HepG2 (cell line): ENCODE measurements around the gene CFAP70. TPM values are rescaled to one million over a fixed set of nuclear protein-coding genes. Genes with fewer than 3 reads are reported as not detected.

ENCODE experiments used
- ATAC-seq: fragments of 200-7000 bp; cut with Tn5 transposase; 3 replicates; pipeline ENCODE4 v1.9.1; 2020; ENCODE audit warnings: mild to moderate bottlenecking, moderate library complexity
- BruUV-seq: library from RNA; stranded (reverse); fragments of 400-500 nt; replicated peaks from 2 replicates; lab custom pipeline; 2021; lab: Mats Ljungman, UMichigan
- CTCF ChIA-PET: fragments of 300-600 bp; formaldehyde crosslinking; extraction: SDS; loops from one replicate; lab custom pipeline; 2021; ENCODE audit warnings: low total read pairs, inconsistent platforms, low intra/inter-chr PET ratio; lab: Yijun Ruan, JAX
- POLR2A ChIA-PET: fragments of 350-600 bp; sonication (Branson Sonifier 250); formaldehyde crosslinking; loops from one replicate; lab custom pipeline; 2020; ENCODE audit warnings: antibody characterized with exemption, inconsistent platforms; lab: Yijun Ruan, JAX
- DNase-seq: peaks from one replicate; pipeline ENCODE4 v3.0.0-alpha.2; 2015; ENCODE audit warnings: low spot score
- FAIRE-seq: peaks from 3 replicates; lab custom pipeline; 2011; peaks lifted over from hg19 to GRCh38; lab: Jason Lieb, UNC
- H2AFZ ChIP-seq: one replicate; pipeline ENCODE4 v1.6.1; 2011; ENCODE audit warnings: low read length, inconsistent platforms
- H3K27ac ChIP-seq: fragments of 300-600 bp; 3 replicates; pipeline ENCODE4 v1.8.0; 2011; ENCODE audit warnings: mixed run types, mild to moderate bottlenecking, mixed read lengths, low read length, inconsistent platforms; ENCODE audit not compliant: insufficient read depth; ENCODE audit errors: extremely low read length
- H3K27me3 ChIP-seq, 2 experiments: fragments of 200-600 bp in 1 of 2; 2 replicates in 1 of 2; 3 replicates in 1 of 2; pipeline versions ENCODE4 v1.6.0 to v1.8.0; 2011; ENCODE audit warnings: low read length in 2 of 2, mild to moderate bottlenecking in 2 of 2, moderate library complexity in 2 of 2, inconsistent platforms in 1 of 2; ENCODE audit not compliant: insufficient read depth in 2 of 2, control insufficient read depth in 1 of 2
- H3K36me3 ChIP-seq, 2 experiments: fragments of 200-600 bp in 1 of 2; replicated peaks in 1 of 2; 2 replicates in 1 of 2; 3 replicates in 1 of 2; pipeline versions ENCODE4 v1.5.1 to v1.8.0; 2011; ENCODE audit warnings: low read length in 2 of 2, inconsistent platforms in 1 of 2; ENCODE audit not compliant: insufficient read depth in 2 of 2, control insufficient read depth in 1 of 2
- H3K4me1 ChIP-seq: 2 replicates; pipeline ENCODE4 v1.5.1; 2012; ENCODE audit warnings: low read length, inconsistent platforms; ENCODE audit not compliant: insufficient read depth
- H3K4me2 ChIP-seq: 2 replicates; pipeline ENCODE4 v1.6.0; 2011; ENCODE audit warnings: low read depth, low read length, inconsistent platforms
- H3K4me3 ChIP-seq, 3 experiments: fragments of 200-600 bp in 1 of 3; sonication (generic), shearing (Covaris generic) in 1 of 3; replicated peaks in 1 of 3; 2 replicates each; pipeline ENCODE4 v1.5.1; 2011 to 2016; ENCODE audit warnings: low read length in 3 of 3, inconsistent platforms in 2 of 3, low read depth in 2 of 3, mild to moderate bottlenecking in 2 of 3, control low read depth in 1 of 3, mixed read lengths in 1 of 3; ENCODE audit not compliant: insufficient read depth in 1 of 3
- H3K79me2 ChIP-seq: one replicate; pipeline ENCODE4 v1.6.1; 2011; ENCODE audit warnings: low read length, inconsistent platforms; ENCODE audit not compliant: insufficient read depth
- H3K9ac ChIP-seq: 2 replicates; pipeline ENCODE4 v1.6.0; 2011; ENCODE audit warnings: mild to moderate bottlenecking, low read depth, low read length, inconsistent platforms; ENCODE audit not compliant: insufficient read depth
- H3K9me3 ChIP-seq: 2 replicates; pipeline ENCODE4 v1.5.1; 2012; ENCODE audit warnings: mild to moderate bottlenecking, low read length
- H4K20me1 ChIP-seq: 2 replicates; pipeline ENCODE4 v1.6.0; 2011; ENCODE audit warnings: inconsistent platforms, mild to moderate bottlenecking, low read length, moderate library complexity; ENCODE audit not compliant: insufficient read depth
- ADNP ChIP-seq: sonication (generic); formaldehyde crosslinking; IDR thresholded peaks from 2 replicates; pipeline ENCODE4 v1.4.0; 2020; ENCODE audit warnings: missing genetic modification reagents
- CCDC6 ChIP-seq: sonication (generic); formaldehyde crosslinking; IDR thresholded peaks from 2 replicates; pipeline ENCODE4 v1.8.1; 2022; ENCODE audit warnings: mild to moderate bottlenecking, missing genetic modification reagents, moderate library complexity
- CREB3 ChIP-seq: sonication (generic); formaldehyde crosslinking; IDR thresholded peaks from 2 replicates; pipeline ENCODE4 v1.5.0; 2020; ENCODE audit warnings: missing genetic modification reagents
- CTCF ChIP-seq: sonication (generic); formaldehyde crosslinking; IDR thresholded peaks from 2 replicates; pipeline ENCODE4 v1.5.0; 2020; ENCODE audit warnings: mild to moderate bottlenecking, missing genetic modification reagents, moderate library complexity
- ELF1 ChIP-seq: sonication (generic); formaldehyde crosslinking; IDR thresholded peaks from 2 replicates; pipeline ENCODE4 v1.4.0; 2020; ENCODE audit warnings: missing genetic modification reagents
- KDM4B ChIP-seq: sonication (generic); formaldehyde crosslinking; IDR thresholded peaks from 2 replicates; pipeline ENCODE4 v1.4.0; 2020; ENCODE audit warnings: missing genetic modification reagents
- NFRKB ChIP-seq: fragments of 450-650 bp; IDR thresholded peaks from 2 replicates; pipeline ENCODE4 v1.6.1; 2017
- PITX1 ChIP-seq: sonication (generic); formaldehyde crosslinking; IDR thresholded peaks from 2 replicates; pipeline ENCODE4 v1.5.1; 2020; ENCODE audit warnings: mild to moderate bottlenecking, missing genetic modification reagents
- SMC3 ChIP-seq: IDR thresholded peaks from 2 replicates; pipeline ENCODE4 v1.6.1; 2011; ENCODE audit warnings: low read length, improper control_type of control experiment
- SRY ChIP-seq: sonication (generic); formaldehyde crosslinking; IDR thresholded peaks from 2 replicates; pipeline ENCODE4 v1.8.0; 2022; ENCODE audit warnings: mild to moderate bottlenecking, missing genetic modification reagents
- STAG1 ChIP-seq: sonication (generic); formaldehyde crosslinking; IDR thresholded peaks from 2 replicates; pipeline ENCODE4 v1.4.0; 2020; ENCODE audit warnings: missing genetic modification reagents
- TBP ChIP-seq: sonication (generic); formaldehyde crosslinking; IDR thresholded peaks from 2 replicates; pipeline ENCODE4 v1.5.0; 2020; ENCODE audit warnings: missing genetic modification reagents
- THAP9 ChIP-seq: sonication (generic); formaldehyde crosslinking; IDR thresholded peaks from 2 replicates; pipeline ENCODE4; 2020; ENCODE audit warnings: missing genetic modification reagents, mild to moderate bottlenecking, borderline replicate concordance
- ZNF30 ChIP-seq: sonication (generic); formaldehyde crosslinking; IDR thresholded peaks from 2 replicates; pipeline ENCODE4 v1.5.0; 2020; ENCODE audit warnings: mild to moderate bottlenecking, missing genetic modification reagents
- ZNF44 ChIP-seq: sonication (generic); formaldehyde crosslinking; IDR thresholded peaks from 2 replicates; pipeline ENCODE4 v1.5.1; 2020; ENCODE audit warnings: mild to moderate bottlenecking, missing genetic modification reagents
- ZSCAN12 ChIP-seq: sonication (generic); formaldehyde crosslinking; IDR thresholded peaks from 2 replicates; pipeline ENCODE4 v1.9.0; 2021; ENCODE audit warnings: mild to moderate bottlenecking, missing genetic modification reagents
- WGBS: methylation state at CpG from one replicate; pipeline ENCODE4 v1.1.6; 2017; ENCODE audit warnings: low lambda C conversion rate; 5-methylcytosine and 5-hydroxymethylcytosine counted together
- in situ Hi-C: cut with HindIII; loops from 2 replicates; pipeline ENCODE4 v1.10.0; 2017; ENCODE audit warnings: low pct_unique_long_range_greater_than_20kb; ENCODE audit not compliant: extremely low pct_ligation_motif_present
- intact Hi-C: fragments of 100-400 bp; cut with micrococcal nuclease; formaldehyde crosslinking; loops from one replicate; pipeline ENCODE4 v1.10.0; 2022; ENCODE audit not compliant: unreplicated experiment
- polyA plus RNA-seq, 8 experiments: library from polyadenylated mRNA; depleted of rRNA in 3 of 8; stranded (reverse) in 7 of 8; unstranded in 1 of 8; fragments of >200 nt; fragmentation: Illumina TruSeq in 4 of 8; extraction: Trizol in 4 of 8; gene quantifications; 2 replicates each; pipeline versions ENCODE4 v1.2.1 to v1.2.3, GENCODE V29; 2011 to 2016; ENCODE audit warnings: low read depth in 4 of 8, missing spikeins in 1 of 8, mixed read lengths in 1 of 8; ENCODE audit not compliant: insufficient read depth in 1 of 8
- total RNA-seq, 5 experiments: library from RNA; depleted of rRNA; stranded (reverse); fragments of >200 nt; fragmentation: Illumina TruSeq; extraction: Trizol; gene quantifications; 2 replicates each; pipeline ENCODE4 v1.2.3, GENCODE V29; 2016; ENCODE audit warnings: low read depth in 1 of 5

CFAP70 gene
- total and polyA plus RNA-seq, 2 of the 13 experiments (the other 11 are each of a cell fraction or from before 2014, with no cell fraction given), result 0.27 to 0.38 TPM

- Histone ChIP-seq H4K20me1 (no peaks in the 10 kb centered on the region), H3K36me3 (peaks cover 1 to 11% of the 10 kb centered on the region in 2 experiments; a peak in 4 of 5 replicates), H3K27ac (no peak overlapping the region), H3K4me3 (no peak overlapping the region), H3K9ac (no peak overlapping the region), H3K4me1 (no peaks in the 10 kb centered on the region), H3K27me3 (no peaks in the 10 kb centered on the region), H2AFZ (no peak overlapping the region), H3K4me2 (no peak overlapping the region), H3K79me2 (no peaks in the 10 kb centered on the region), H3K9me3 (no peaks in the 10 kb centered on the region)
- ChIA-PET POLR2A (no interaction called here), CTCF (no interaction called here)
- in situ Hi-C loops (no loop called here), intact Hi-C loops (no loop called here)
- ATAC-seq, result peak; percentile 70
- peak; percentile 66 for FAIRE-seq
- WGBS, result 93% methylated on average over 8 of the region's 8 CpGs
- TF ChIP-seq ELF1 (no peak), ZSCAN12 (CRISPR knock-in tag) (no peak), SMC3 (peak; percentile 31; the same call in 1 of the 2 replicates), STAG1 (CRISPR knock-in tag) (peak; percentile 47), NFRKB (no peak), CTCF (CRISPR knock-in tag) (peak; percentile 41), TBP (no peak), SRY (CRISPR knock-in tag) (no peak)
- no peak for DNase-seq
- no TSS peak for BruUV-seq
Measured at GRCh38 chr10:73232887-73233286, 125.8 kb downstream of the CFAP70 start.

GRCh38 chr10:73229567-73229966, 129.1 kb downstream of the CFAP70 start:
- ChIA-PET POLR2A (no interaction called here), CTCF (no interaction called here)
- H3K9me3 ChIP-seq, result no peaks in the 10 kb centered on the region
- no peak for ATAC-seq
- in situ Hi-C loops, result no loop called here
- intact Hi-C loops, result no loop called here
- H2AFZ ChIP-seq, result no peak overlapping the region
- no peak overlapping the region for H3K27ac ChIP-seq
- H3K4me1 ChIP-seq, result no peaks in the 10 kb centered on the region
- no peaks in the 10 kb centered on the region for H3K27me3 ChIP-seq
- BruUV-seq, result no TSS peak
- no peak for TF ChIP-seq CCDC6 (CRISPR knock-in tag)
- no peak for TF ChIP-seq ADNP (CRISPR knock-in tag)
- TF ChIP-seq KDM4B (CRISPR knock-in tag), result no peak
- TF ChIP-seq ZNF44 (CRISPR knock-in tag), result no peak
- no peak for TF ChIP-seq THAP9 (CRISPR knock-in tag)
- TF ChIP-seq CREB3 (CRISPR knock-in tag), result no peak
- TF ChIP-seq PITX1 (CRISPR knock-in tag), result no peak
- no peak for TF ChIP-seq ZNF30
- no peaks in the 10 kb centered on the region for H4K20me1 ChIP-seq
- DNase-seq, result no peak
- H3K79me2 ChIP-seq, result no peaks in the 10 kb centered on the region
- no peak overlapping the region for H3K4me2 ChIP-seq
- peaks cover 1 to 11% of the 10 kb centered on the region in 2 experiments; a peak in 3 of 5 replicates for H3K36me3 ChIP-seq
- FAIRE-seq, result no peak
- 98% methylated on average over 6 of the region's 6 CpGs for WGBS
- no peak overlapping the region for H3K4me3 ChIP-seq
- H3K9ac ChIP-seq, result no peak overlapping the region
